AG20443 (cell line): ENCODE results near the gene TLR9.
A peak's percentile ranks its signal among the peaks of the same experiment; 100 is the strongest.

Experiments
- DNase-seq: peaks from one replicate; pipeline ENCODE4 v3.0.0; 2012; ENCODE audit warnings: low spot score, mixed read lengths

The TLR9 gene

DNA sequence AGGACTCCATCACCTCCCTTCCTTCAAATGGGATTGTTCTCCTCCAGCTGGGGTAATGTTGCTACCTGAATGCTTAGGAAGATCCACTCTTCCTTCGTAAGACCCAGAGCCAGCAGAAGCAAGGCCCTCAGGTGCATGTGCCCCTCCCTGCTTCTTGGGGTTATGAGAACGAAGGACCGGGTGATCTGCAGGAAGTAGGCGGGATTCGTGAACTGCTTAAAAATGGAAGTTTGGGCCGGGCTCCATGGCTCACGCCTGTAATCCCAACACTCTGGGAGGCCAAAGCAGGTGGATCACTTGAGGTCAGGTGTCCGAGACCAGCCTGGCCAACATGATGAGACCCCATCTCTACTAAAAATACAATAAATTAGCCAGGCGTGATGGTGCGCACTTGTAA lies 8.0 kb downstream of the TLR9 start:
- no peak for DNase-seq

DNA sequence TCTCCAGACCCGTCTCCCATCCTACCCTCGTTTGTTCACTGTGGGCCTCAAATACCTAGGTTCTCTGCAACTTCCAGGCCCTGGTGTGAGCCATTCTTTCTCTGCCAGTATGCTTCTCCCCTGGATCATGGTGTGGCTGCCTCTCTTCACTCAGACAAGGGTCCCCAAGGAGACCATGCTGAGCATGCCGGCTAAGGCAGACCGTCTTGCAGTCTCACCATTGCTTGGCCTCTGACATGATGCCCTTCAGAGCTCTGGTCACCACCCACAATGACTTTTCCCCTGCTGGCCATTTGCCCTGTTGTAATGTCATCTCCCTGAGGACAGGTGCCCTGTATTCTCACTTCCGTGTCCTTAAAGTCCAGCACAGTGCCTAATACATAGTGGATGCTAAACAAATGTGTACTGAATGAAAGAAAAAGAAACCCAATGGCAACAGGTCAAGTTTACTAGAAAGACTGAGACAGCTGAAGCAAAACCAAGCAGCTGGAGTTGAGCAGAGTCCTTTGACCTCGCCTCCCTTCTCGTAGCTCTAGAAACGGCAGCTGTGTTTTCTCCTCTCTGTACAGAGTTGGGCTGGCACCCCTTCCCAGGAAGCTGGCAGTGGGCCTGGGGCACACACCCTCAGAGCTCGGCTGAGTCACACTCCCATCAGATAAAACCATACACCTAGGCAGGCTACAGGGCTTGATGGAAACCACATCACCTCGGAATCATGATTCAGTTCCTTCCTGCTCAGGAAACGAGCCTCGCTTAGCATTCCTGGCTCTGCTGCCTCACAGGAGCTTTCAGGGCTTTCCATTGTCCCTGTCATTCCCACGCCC lies 8.6 kb downstream of the TLR9 start:
- DNase-seq: peak; percentile 59

- DNase-seq: no peak
Observed at GRCh38 chr3:52215351-52215750, 10.1 kb downstream of the TLR9 start.

GRCh38 chr3:52213901-52214300 lies 11.5 kb downstream of the TLR9 start:
- DNase-seq: peak; percentile 55

DNA sequence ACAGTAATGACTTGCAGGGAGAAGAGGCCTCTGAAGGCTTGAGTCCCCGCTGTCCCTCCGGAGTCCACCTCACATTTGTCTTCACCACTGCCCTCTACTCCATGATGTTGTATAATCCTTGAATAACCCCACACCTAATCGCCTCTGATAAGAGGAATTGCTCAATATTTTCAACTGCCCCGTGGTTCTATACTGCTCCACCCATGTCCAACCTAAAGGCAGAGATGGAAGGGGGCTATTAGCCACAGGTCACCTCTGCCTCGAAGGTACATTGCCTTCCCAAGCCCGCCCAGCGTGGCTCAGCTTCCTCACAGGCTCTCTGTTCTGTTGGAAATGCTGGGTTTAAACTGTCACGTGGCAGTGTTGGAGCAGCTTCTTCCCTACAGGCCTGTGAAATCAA lies 12.4 kb downstream of the TLR9 start:
- no peak for DNase-seq

- no peak for DNase-seq
Observed at GRCh38 chr3:52211268-52211891, 14.1 kb downstream of the TLR9 start.

DNA sequence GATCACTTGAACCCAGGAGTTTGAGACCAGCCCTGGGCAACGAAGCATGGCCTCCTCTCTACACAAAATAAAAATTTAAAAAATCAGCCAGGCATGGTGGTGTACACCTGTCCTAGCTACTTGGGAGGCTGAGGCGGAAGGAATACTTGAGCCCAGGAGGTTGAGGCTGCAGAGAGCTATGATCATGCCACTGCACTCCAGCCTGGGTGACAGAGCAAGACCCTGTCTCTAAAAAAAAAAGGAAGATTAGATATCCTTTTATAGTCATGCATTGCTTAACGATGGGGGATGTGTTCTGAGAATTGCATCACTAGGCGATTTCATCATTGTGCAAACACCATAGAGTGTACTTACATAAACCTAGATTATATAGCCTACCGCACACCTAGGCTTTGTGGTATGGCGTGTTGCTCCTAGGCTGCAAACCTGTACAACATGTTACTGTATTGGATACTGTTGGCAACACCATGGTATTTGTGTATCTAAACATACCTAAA lies 14.8 kb downstream of the TLR9 start:
- DNase-seq: no peak

- no peak for DNase-seq
Observed at GRCh38 chr3:52210037-52210436, 15.4 kb downstream of the TLR9 start.

DNA sequence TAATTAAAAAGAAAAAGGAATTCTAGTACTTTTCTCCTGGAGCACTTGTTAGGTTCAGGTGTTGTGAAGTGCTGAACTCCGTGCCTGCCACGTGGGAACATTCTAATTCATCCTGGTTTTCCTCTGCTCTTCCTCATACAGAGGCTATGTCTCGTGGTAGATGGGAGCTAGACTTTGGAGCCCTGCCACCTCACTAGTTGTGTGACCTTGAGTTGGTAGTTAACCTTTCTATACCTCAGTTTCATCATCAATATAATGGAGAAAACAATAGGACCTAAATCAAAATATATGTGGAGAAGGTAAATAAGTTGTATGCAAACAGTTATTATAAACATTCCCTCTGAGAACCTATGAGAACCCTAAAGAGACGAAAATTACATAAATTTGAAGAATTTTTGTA lies 16.9 kb downstream of the TLR9 start:
- no peak for DNase-seq

DNA sequence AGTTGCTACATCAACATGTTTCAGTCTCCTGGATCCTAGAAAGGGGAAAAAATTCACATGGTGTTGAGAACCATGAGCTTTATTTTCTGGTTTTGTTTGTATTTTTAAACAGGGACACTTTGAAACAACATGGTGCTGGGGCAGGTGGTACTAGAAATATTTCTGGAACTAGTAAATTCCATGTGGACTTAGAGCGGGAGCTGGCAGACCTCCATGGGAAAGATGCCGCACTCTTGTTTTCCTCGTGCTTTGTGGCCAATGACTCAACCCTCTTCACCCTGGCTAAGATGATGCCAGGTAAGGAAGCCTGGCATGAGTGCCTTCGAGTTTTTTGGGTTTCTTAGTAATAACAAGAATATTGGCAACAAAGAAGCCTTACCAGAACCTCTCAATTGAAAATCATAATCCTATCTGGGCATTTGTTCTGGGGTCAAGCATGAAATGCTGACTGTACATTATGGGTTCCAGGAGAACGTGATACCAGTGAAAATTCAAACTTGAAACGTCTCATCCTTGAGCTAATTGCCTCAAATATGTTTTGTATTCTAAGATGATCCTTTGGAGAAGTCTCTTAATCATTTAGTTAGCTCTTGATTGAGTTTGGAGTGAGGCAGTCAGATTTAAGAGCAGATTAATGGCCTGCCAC lies 19.6 kb downstream of the TLR9 start:
- DNase-seq: no peak

GRCh38 chr3:52204337-52205073 lies 20.9 kb downstream of the TLR9 start:
- DNase-seq: no peak

DNA sequence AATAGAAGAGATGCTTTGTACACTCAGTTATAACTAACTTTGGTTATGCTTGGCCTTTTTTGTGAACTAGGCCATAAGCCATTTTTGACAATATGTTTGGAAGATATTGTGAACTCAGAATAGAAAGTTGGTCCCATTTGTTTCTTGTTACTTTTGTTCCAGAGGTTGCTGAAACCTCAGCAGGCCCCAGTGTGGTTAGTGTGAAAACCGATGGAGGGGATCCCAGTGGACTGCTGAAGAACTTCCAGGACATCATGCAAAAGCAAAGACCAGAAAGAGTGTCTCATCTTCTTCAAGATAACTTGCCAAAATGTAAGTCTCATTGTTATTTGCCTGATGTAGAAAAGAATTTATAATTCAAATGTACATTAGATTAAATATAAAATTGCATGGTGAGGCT lies 21.7 kb downstream of the TLR9 start:
- no peak for DNase-seq

DNA sequence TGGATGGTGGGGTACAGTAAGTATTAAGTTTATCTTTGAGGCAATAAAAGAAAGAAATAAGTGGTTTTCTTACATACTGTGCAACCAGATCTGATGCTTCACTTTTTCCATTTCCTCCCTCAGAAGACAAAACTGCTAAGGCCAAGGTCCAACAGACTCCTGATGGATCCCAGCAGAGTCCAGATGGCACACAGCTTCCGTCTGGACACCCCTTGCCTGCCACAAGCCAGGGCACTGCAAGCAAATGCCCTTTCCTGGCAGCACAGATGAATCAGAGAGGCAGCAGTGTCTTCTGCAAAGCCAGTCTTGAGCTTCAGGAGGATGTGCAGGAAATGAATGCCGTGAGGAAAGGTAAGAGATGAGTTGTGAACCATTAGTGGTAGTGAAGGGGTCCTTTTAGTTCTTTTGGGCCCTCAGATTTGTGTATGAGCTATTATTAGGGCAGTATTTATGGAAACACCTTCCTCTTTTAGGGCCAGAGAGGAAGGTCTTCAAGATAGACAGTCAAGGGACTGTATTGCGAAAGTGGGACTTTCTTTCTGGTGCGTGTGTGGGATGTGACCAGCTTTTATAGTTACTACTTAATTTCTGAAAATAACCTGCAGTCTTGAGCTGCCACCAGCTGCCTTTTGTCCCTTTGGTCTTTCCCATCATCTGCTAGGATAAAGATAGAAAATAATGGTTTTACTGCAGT lies 22.9 kb downstream of the TLR9 start:
- DNase-seq: no peak

DNA sequence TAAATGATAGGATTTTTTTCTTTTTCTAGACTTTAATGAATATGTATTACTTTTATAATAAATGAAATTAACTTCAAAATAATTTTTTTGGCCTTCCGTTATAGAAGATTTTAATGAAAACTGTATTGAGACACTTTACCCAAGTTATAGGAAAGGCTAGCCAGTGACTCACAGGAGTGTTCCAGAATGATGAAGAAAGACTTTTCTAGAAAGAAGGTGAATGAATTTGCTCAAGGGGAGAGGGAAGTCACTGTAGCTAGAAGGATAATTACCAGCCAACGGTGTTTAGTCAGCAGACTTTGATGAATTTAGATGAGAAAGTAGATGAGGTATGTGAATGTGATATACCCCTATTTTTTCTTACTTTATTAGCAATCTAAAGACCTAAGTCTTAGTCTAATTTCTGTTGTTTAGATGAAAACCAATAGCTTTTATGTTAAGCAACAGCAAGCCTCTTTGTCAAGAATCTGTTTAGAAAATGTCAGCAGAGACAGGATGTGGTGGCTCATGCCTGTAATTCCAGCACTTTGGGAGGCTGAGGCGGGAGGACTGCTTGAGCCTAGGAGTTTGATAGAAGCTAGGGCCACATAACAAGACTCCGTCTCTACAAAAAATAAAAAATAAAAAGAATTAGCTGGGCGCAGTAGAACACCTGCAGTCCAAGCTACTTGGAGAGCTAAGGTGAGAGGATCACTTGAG lies 24.3 kb downstream of the TLR9 start:
- no peak for DNase-seq

- DNase-seq: no peak
Observed at GRCh38 chr3:52198643-52199608, 26.5 kb downstream of the TLR9 start.

DNA sequence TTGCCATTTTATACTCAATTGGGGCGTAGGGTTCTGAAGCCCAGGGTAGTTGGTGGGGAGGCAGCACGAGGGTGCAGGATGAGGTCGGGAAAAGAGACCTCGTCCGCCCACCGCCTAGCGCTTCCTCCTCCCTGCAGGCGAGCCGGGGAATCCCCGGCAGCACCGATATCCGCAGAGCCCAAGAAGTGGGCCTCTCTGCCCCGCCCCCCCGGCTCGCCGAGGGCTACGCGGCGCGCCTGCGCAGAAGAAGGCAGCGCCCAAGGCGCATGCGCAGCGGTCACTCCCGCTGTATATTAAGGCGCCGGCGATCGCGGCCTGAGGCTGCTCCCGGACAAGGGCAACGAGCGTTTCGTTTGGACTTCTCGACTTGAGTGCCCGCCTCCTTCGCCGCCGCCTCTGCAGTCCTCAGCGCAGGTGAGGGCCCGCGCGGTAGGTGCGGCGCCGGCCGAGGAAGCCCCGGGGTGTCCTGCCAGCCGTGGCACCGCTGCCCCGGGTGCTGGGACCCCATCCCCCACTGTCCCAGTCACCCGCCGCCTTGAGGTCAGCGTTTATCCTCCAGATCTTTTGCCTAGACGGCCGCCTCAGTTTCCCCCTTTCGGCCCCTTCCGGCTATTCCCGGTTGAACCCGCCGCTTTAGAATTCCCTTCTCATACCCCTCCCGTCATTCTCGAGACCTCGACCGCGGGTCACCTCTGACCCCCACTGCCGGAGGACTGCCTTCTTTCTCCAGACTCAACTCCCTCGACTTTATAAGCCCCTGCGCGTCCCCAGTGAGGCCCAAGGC lies 27.4 kb downstream of the TLR9 start, which contains the start of gene ALAS1:
ALAS1 (plus strand) TSS at position 319 of the 784 bp plus-strand sequence. CDS start 1,082 bp downstream, outside the sequence.
- peak; percentile 99 for DNase-seq

- DNase-seq: no peak
Observed at GRCh38 chr3:52197499-52197841, 28.0 kb downstream of the TLR9 start.

DNA sequence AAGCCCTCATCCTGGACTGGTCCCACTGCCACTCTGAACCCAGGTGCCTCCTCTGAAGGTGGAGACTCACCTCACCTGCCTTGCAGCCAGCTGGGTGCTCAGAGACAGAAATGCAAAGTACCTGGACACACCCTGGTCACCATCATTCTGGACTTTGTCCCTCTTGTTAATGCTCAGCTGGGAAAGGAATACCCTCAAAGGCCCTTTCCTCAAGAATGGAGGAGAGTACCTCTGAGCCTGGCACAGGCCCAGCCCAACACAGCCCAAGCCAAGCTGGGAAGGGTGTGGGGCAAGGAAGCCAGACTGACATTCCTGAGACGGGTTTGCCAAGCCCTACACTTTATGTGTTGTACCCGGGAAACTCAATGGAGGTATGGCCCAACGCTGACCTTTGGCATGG lies 28.5 kb downstream of the TLR9 start:
- no peak for DNase-seq

DNA sequence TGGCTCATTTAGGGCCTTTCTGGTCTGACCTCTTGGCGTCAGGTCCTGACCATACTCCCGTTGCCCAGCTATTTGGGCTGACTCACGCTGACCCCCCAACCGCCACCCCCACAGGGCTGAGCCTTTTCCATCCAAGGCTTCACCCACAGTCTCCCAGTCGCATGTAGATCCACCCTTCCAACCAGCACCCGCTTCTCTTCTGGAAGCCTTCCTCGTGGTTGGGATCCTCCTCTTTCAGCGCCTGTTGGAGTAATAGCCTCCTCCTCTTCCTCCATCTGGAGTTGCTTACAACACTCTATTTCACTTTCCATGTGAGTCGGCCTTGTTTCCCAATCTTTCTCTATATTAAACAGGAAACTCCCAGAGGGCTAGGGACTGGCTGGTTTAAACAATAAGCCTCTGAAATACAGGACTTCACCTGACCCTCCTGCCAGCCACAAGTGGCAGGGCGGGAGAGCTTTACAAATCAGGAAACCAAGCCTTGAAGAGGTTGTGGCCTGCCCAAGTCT lies 29.6 kb downstream of the TLR9 start:
- peak; percentile 75 for DNase-seq
